CD4-positive, alpha-beta T cell treated with Interleukin-12 subunit alpha and Interleukin-12 subunit beta, for 1 hour (primary cell): ENCODE data around the gene ALAS1.
"Not testable (repeated sequence)": the region's sequence is repeated elsewhere in the genome, so short reads cannot be mapped to it uniquely, and the experiment has no call there.

Experiments
- DNase-seq: peaks from one replicate; pipeline ENCODE4 v3.0.0-alpha.2; 2020

The ALAS1 gene

GRCh38 chr3:52177701-52178042 lies 20.3 kb upstream of the ALAS1 start:
- no peak for DNase-seq

- DNase-seq: not testable (repeated sequence)
Measured at GRCh38 chr3:52178126-52178525, 19.8 kb upstream of the ALAS1 start.

- DNase-seq: no peak
Measured at GRCh38 chr3:52178537-52178936, 19.4 kb upstream of the ALAS1 start.

GRCh38 chr3:52181543-52181942 lies 16.4 kb upstream of the ALAS1 start:
- DNase-seq: no peak

GRCh38 chr3:52182196-52182595 lies 15.8 kb upstream of the ALAS1 start:
- no peak for DNase-seq

- no peak for DNase-seq
Measured at GRCh38 chr3:52182691-52183090, 15.3 kb upstream of the ALAS1 start.

- no peak for DNase-seq
Measured at GRCh38 chr3:52183786-52184445, 14.0 kb upstream of the ALAS1 start.

- DNase-seq: no peak
Measured at GRCh38 chr3:52184690-52185089, 13.3 kb upstream of the ALAS1 start.

- no peak for DNase-seq
Measured at GRCh38 chr3:52185311-52185710, 12.6 kb upstream of the ALAS1 start.

- DNase-seq: no peak
Measured at GRCh38 chr3:52185837-52186236, 12.1 kb upstream of the ALAS1 start.

GRCh38 chr3:52186729-52187128 lies 11.2 kb upstream of the ALAS1 start:
- no peak for DNase-seq

- no peak for DNase-seq
Measured at GRCh38 chr3:52188556-52188955, 9.4 kb upstream of the ALAS1 start.

GRCh38 chr3:52190294-52191074 lies 7.5 kb upstream of the ALAS1 start:
- DNase-seq: no peak

GRCh38 chr3:52191663-52192062 lies 6.3 kb upstream of the ALAS1 start:
- DNase-seq: no peak

- DNase-seq: no peak
Measured at GRCh38 chr3:52193065-52193464, 4.9 kb upstream of the ALAS1 start.

GRCh38 chr3:52194485-52195290 lies 3.3 kb upstream of the ALAS1 start:
- DNase-seq: no peak

GRCh38 chr3:52195291-52195597 lies 2.7 kb upstream of the ALAS1 start:
- DNase-seq: no peak

- no peak for DNase-seq
Measured at GRCh38 chr3:52195823-52196331, 2.1 kb upstream of the ALAS1 start.

GRCh38 chr3:52196977-52197376 lies 983 bp upstream of the ALAS1 start:
- DNase-seq: no peak

GRCh38 chr3:52197499-52197841 lies 490 bp upstream of the ALAS1 start:
- DNase-seq: no peak

- DNase-seq: no peak
Measured at GRCh38 chr3:52198643-52199608, 966 bp downstream of the ALAS1 start.

GRCh38 chr3:52200981-52201679 lies 3.2 kb downstream of the ALAS1 start:
- no peak for DNase-seq
